ENCODE measurements around the gene COX6A2. TPM values are rescaled to one million over a fixed set of nuclear protein-coding genes. Genes with fewer than 3 reads are reported as not detected.
A peak's percentile ranks its signal among the peaks of the same experiment; 100 is the strongest.

Gene COX6A2
- total and polyA plus RNA-seq, 4 donors, result 0.84 to 36.7 (median 8.0) TPM; not detected in 1

DNA sequence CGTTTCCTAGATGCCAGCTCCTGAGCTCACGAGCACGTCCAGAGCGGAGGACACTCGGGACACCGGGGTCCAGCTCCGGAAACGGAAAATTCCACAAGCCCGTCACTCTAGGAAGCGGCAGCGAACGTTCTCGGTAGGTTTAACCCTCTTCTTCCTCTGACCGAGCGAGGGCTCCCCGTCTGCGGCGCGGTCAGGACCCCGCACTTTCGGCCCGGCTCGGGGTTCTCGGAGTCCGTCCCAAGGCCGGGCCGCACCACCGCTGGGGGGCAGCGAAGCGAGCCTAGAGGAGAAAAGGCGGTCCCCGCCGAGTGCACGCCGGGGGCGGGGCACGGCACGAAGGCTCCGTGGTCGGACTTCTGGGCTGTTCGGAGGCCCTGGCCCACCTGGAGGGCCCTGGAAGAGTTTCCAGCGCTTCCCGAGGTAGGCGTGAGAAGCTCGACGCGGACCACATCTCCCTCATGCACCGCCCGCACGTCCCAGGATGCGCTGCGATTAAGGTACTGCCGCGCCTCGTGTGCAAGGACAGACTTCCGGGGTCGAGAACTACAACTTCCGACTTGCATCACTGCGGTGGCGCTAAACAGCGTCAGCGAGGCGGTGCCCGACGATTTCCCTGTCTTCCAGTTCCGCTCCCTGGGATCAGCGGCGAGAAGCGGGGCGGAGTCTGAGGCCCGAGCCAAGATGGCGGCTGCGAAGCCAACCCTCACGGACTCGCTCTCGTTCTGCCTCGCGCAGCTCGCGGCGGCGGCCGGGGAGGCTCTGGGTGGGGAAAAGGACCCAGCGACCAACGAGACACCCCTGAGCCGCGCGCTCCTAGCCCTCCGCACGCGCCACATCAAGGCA, 30.9 kb upstream of the COX6A2 start, which contains the start of gene ARMC5:
TSS of gene ARMC5 (plus strand) at position 658 of the 843 bp plus-strand sequence. CDS start at position 682, 24 bp downstream.
- H3K9me3 ChIP-seq (ENCODE audit: control insufficient read depth in 4 of 4, low read length in 3 of 4), result no peaks in the 10 kb centered on the region
- under 1% methylated on average over 91 of the region's 91 CpGs for WGBS
- TF ChIP-seq SP1 (IDR thresholded peaks at IDR 0.05) (no peak), TAF1 (conservative IDR thresholded peaks at IDR 0.05) (peak; percentile 43), HNF4A (conservative IDR thresholded peaks at IDR 0.05) (peak in 1 of 2 donors; percentile 31), JUND (IDR thresholded peaks at IDR 0.05) (no peak), HNF4G (IDR thresholded peaks at IDR 0.05) (no peak), YY1 (IDR thresholded peaks at IDR 0.05) (peak; percentile 99), FOXA1 (IDR thresholded peaks at IDR 0.05) (peak; percentile 34), ZBTB33 (IDR thresholded peaks at IDR 0.05) (no peak), ATF3 (IDR thresholded peaks at IDR 0.05) (peak; percentile 83), GABPA (IDR thresholded peaks at IDR 0.05 in 1 of 2, conservative IDR thresholded peaks at IDR 0.05 in 1 of 2) (peak; percentile 88 to 95), NR2F2 (IDR thresholded peaks at IDR 0.05) (peak; percentile 47), RAD21 (IDR thresholded peaks at IDR 0.05) (peak; percentile 54), RXRA (IDR thresholded peaks at IDR 0.05) (peak; percentile 48 to 54), CTCF (IDR thresholded peaks at IDR 0.05; ENCODE audit: low read depth, low read length, missing input control) (peak; percentile 26), FOXA2 (IDR thresholded peaks at IDR 0.05) (no peak), EGR1 (IDR thresholded peaks at IDR 0.05; ENCODE audit: low read depth in 2 of 2) (peak; percentile 36 to 73)
- TF ChIP-seq, protein P1, sequence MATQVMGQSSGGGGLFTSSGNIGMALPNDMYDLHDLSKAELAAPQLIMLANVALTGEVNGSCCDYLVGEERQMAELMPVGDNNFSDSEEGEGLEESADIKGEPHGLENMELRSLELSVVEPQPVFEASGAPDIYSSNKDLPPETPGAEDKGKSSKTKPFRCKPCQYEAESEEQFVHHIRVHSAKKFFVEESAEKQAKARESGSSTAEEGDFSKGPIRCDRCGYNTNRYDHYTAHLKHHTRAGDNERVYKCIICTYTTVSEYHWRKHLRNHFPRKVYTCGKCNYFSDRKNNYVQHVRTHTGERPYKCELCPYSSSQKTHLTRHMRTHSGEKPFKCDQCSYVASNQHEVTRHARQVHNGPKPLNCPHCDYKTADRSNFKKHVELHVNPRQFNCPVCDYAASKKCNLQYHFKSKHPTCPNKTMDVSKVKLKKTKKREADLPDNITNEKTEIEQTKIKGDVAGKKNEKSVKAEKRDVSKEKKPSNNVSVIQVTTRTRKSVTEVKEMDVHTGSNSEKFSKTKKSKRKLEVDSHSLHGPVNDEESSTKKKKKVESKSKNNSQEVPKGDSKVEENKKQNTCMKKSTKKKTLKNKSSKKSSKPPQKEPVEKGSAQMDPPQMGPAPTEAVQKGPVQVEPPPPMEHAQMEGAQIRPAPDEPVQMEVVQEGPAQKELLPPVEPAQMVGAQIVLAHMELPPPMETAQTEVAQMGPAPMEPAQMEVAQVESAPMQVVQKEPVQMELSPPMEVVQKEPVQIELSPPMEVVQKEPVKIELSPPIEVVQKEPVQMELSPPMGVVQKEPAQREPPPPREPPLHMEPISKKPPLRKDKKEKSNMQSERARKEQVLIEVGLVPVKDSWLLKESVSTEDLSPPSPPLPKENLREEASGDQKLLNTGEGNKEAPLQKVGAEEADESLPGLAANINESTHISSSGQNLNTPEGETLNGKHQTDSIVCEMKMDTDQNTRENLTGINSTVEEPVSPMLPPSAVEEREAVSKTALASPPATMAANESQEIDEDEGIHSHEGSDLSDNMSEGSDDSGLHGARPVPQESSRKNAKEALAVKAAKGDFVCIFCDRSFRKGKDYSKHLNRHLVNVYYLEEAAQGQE (IDR thresholded peaks at IDR 0.05), result peak; percentile 58
- TF ChIP-seq, protein P2, sequence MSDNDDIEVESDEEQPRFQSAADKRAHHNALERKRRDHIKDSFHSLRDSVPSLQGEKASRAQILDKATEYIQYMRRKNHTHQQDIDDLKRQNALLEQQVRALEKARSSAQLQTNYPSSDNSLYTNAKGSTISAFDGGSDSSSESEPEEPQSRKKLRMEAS (IDR thresholded peaks at IDR 0.05), result peak; percentile 94
- peaks cover 27 to 68% (median 53%) of the 10 kb centered on the region in 4 donors for H3K4me1 ChIP-seq (ENCODE audit: control insufficient read depth in 4 of 4, insufficient read depth in 4 of 4, low read length in 3 of 4)
- H3K4me3 ChIP-seq (ENCODE audit: low read depth in 1 of 3, low read length in 3 of 3), result peak within 1 kb of the TSS; percentile 66 to 82 (median 74)
- peak within 1 kb of the TSS; percentile 97 to 98 for H3K27ac ChIP-seq (ENCODE audit: low read depth in 1 of 2, low read length in 2 of 2)
- no peaks in the 10 kb centered on the region for H3K36me3 ChIP-seq (ENCODE audit: control insufficient read depth in 4 of 4, insufficient read depth in 3 of 4, low read depth in 1 of 4, low read length in 3 of 4)
- H3K27me3 ChIP-seq (ENCODE audit: control insufficient read depth in 4 of 4, insufficient read depth in 4 of 4, low read length in 3 of 4), result no peaks in the 10 kb centered on the region
- peak within 1 kb of the TSS; percentile 63 to 75 for H3K9ac ChIP-seq (ENCODE audit: low read depth in 1 of 2, low read length in 2 of 2)
- DNase-seq (ENCODE audit: low spot score), result peak; percentile 92

Data from liver (tissue), 9 donors.